ENCODE measurements around the gene ARSG. TPM values are rescaled to one million over a fixed set of nuclear protein-coding genes. Genes with fewer than 3 reads are reported as not detected.

The ARSG gene
- total RNA-seq (1 to 10 TPM; 1.9 to 5.4 TPM), polyA plus RNA-seq (1 to 10 TPM; 1.5 to 2.7 TPM)

GRCh38 chr17:68290955-68291835 is at the start of gene ARSG, which contains the start of gene SLC16A6:
TSS of gene ARSG (plus strand) at chr17:68291495. CDS start at chr17:68307494, 15,999 bp downstream.
TSS of gene SLC16A6 (minus strand) at chr17:68291127. CDS start at chr17:68278320, 12,807 bp downstream.
- peak within 1 kb of the TSS; percentile 48 to 54 for H3K9ac ChIP-seq (ENCODE audit: low read depth in 1 of 2, low read length in 2 of 2)
- peak within 1 kb of the TSS; percentile 63 to 76 (median 73) for H3K4me3 ChIP-seq (ENCODE audit: low read depth in 1 of 3, low read length in 3 of 3)
- WGBS = under 1% methylated on average over 96 of the region's 96 CpGs
- peak; percentile 47 for DNase-seq (ENCODE audit: low spot score)
- H3K27me3 ChIP-seq (ENCODE audit: control insufficient read depth in 4 of 4, insufficient read depth in 4 of 4, low read length in 3 of 4) = no peaks in the 10 kb centered on the region
- H3K27ac ChIP-seq (ENCODE audit: low read depth in 1 of 2, low read length in 2 of 2) = peak within 1 kb of the TSS; percentile 75 to 78
- H3K4me1 ChIP-seq (ENCODE audit: control insufficient read depth in 4 of 4, insufficient read depth in 4 of 4, low read length in 3 of 4) = peaks cover 5 to 22% (median 15%) of the 10 kb centered on the region in 4 donors
- no peaks in the 10 kb centered on the region for H3K9me3 ChIP-seq (ENCODE audit: control insufficient read depth in 4 of 4, low read length in 3 of 4)
- no peak for TF ChIP-seq GABPA (IDR thresholded peaks at IDR 0.05 in 1 of 2, conservative IDR thresholded peaks at IDR 0.05 in 1 of 2)
- TF ChIP-seq RXRA (IDR thresholded peaks at IDR 0.05) = no peak
- no peak for TF ChIP-seq ATF3 (IDR thresholded peaks at IDR 0.05)
- TF ChIP-seq HNF4A (conservative IDR thresholded peaks at IDR 0.05) = no peak
- no peak for TF ChIP-seq RAD21 (IDR thresholded peaks at IDR 0.05)
- no peak for TF ChIP-seq ZBTB33 (IDR thresholded peaks at IDR 0.05)
- no peak for TF ChIP-seq FOXA2 (IDR thresholded peaks at IDR 0.05)
- no peak for TF ChIP-seq FOXA1 (IDR thresholded peaks at IDR 0.05)
- no peak for TF ChIP-seq NR2F2 (IDR thresholded peaks at IDR 0.05)
- TF ChIP-seq JUND (IDR thresholded peaks at IDR 0.05) = no peak
- H3K36me3 ChIP-seq (ENCODE audit: control insufficient read depth in 4 of 4, insufficient read depth in 3 of 4, low read depth in 1 of 4, low read length in 3 of 4) = no peaks in the 10 kb centered on the region

- Histone ChIP-seq H3K27ac (ENCODE audit: low read depth in 1 of 2, low read length in 2 of 2) (no peak overlapping the region), H3K27me3 (ENCODE audit: control insufficient read depth in 4 of 4, insufficient read depth in 4 of 4, low read length in 3 of 4) (no peaks in the 10 kb centered on the region), H3K4me1 (ENCODE audit: control insufficient read depth in 4 of 4, insufficient read depth in 4 of 4, low read length in 3 of 4) (peaks cover 0 to 19% (median 7%) of the 10 kb centered on the region in 4 donors), H3K9ac (ENCODE audit: low read depth in 1 of 2, low read length in 2 of 2) (no peak overlapping the region), H3K9me3 (ENCODE audit: control insufficient read depth in 4 of 4, low read length in 3 of 4) (no peaks in the 10 kb centered on the region), H3K4me3 (ENCODE audit: low read depth in 1 of 3, low read length in 3 of 3) (no peak overlapping the region), H3K36me3 (ENCODE audit: control insufficient read depth in 4 of 4, insufficient read depth in 3 of 4, low read depth in 1 of 4, low read length in 3 of 4) (peaks cover 0 to 3% (median under 1%) of the 10 kb centered on the region in 4 donors)
- TF ChIP-seq SP1 (IDR thresholded peaks at IDR 0.05) (no peak), JUND (IDR thresholded peaks at IDR 0.05) (no peak), CTCF (IDR thresholded peaks at IDR 0.05; ENCODE audit: low read depth, low read length, missing input control) (no peak), FOXA1 (IDR thresholded peaks at IDR 0.05) (no peak), ATF3 (IDR thresholded peaks at IDR 0.05) (no peak), REST (IDR thresholded peaks at IDR 0.05) (no peak), MAX (IDR thresholded peaks at IDR 0.05) (no peak), GABPA (IDR thresholded peaks at IDR 0.05 in 1 of 2, conservative IDR thresholded peaks at IDR 0.05 in 1 of 2) (no peak), FOXA2 (IDR thresholded peaks at IDR 0.05) (no peak), NR2F2 (IDR thresholded peaks at IDR 0.05) (no peak)
- no peak for DNase-seq (ENCODE audit: low spot score)
- 95% methylated on average over 24 of the region's 24 CpGs for WGBS
Observed at GRCh38 chr17:68246271-68247028, 44.8 kb upstream of the ARSG start.
